ENCODE results near the gene TBC1D9.
"Not testable (repeated sequence)": the region's sequence is repeated elsewhere in the genome, so short reads cannot be mapped to it uniquely, and the experiment has no call there.

The TBC1D9 gene

GRCh38 chr4:140774956-140775355 is 18.8 kb upstream of the TBC1D9 start:
- H3K36me3 ChIP-seq (replicated peaks): no peaks in the 10 kb centered on the region
- H3K27me3 ChIP-seq (ENCODE audit: low read depth): no peaks in the 10 kb centered on the region
- no peaks in the 10 kb centered on the region for H3K9me3 ChIP-seq
- in situ Hi-C loops (cut with MboI; ENCODE audit: low sequenced_read_pairs): no loop called here
- no peak overlapping the region for H3K4me3 ChIP-seq
- H3K4me1 ChIP-seq: no peaks in the 10 kb centered on the region
- no peak for DNase-seq (ENCODE audit: low spot score in 2 of 2)

GRCh38 chr4:140774510-140774909 is 18.3 kb upstream of the TBC1D9 start:
- Histone ChIP-seq H3K36me3 (replicated peaks) (no peaks in the 10 kb centered on the region), H3K4me3 (no peak overlapping the region), H3K4me1 (no peaks in the 10 kb centered on the region), H3K9me3 (no peaks in the 10 kb centered on the region), H3K27me3 (ENCODE audit: low read depth) (no peaks in the 10 kb centered on the region)
- in situ Hi-C loops (cut with MboI; ENCODE audit: low sequenced_read_pairs): no loop called here
- DNase-seq (ENCODE audit: low spot score in 2 of 2): no peak

- Histone ChIP-seq H3K27me3 (ENCODE audit: low read depth) (no peaks in the 10 kb centered on the region), H3K36me3 (replicated peaks) (no peaks in the 10 kb centered on the region), H3K4me1 (peaks cover 7% of the 10 kb centered on the region; the same call in 1 of the 2 replicates), H3K9me3 (no peaks in the 10 kb centered on the region), H3K4me3 (no peak overlapping the region)
- DNase-seq (ENCODE audit: low spot score in 2 of 2): no peak
- in situ Hi-C loops (cut with MboI; ENCODE audit: low sequenced_read_pairs): no loop called here
Observed at GRCh38 chr4:140769209-140769608, 13.0 kb upstream of the TBC1D9 start.

- Histone ChIP-seq H3K4me1 (peaks cover 7% of the 10 kb centered on the region; the same call in 1 of the 2 replicates), H3K27me3 (ENCODE audit: low read depth) (no peaks in the 10 kb centered on the region), H3K9me3 (no peaks in the 10 kb centered on the region), H3K4me3 (no peak overlapping the region), H3K36me3 (replicated peaks) (no peaks in the 10 kb centered on the region)
- in situ Hi-C loops (cut with MboI; ENCODE audit: low sequenced_read_pairs): no loop called here
- DNase-seq (ENCODE audit: low spot score in 2 of 2): no peak
Observed at GRCh38 chr4:140764785-140765392, 8.7 kb upstream of the TBC1D9 start.

- Histone ChIP-seq H3K4me3 (no peak overlapping the region), H3K9me3 (no peaks in the 10 kb centered on the region), H3K27me3 (ENCODE audit: low read depth) (no peaks in the 10 kb centered on the region), H3K36me3 (replicated peaks) (no peaks in the 10 kb centered on the region), H3K4me1 (peaks cover 5% of the 10 kb centered on the region; the same call in 1 of the 2 replicates)
- DNase-seq (ENCODE audit: low spot score in 2 of 2): no peak
- in situ Hi-C loops (cut with MboI; ENCODE audit: low sequenced_read_pairs): no loop called here
Observed at GRCh38 chr4:140762202-140762601, 6.0 kb upstream of the TBC1D9 start.

- peaks cover 3% of the 10 kb centered on the region for H3K36me3 ChIP-seq (replicated peaks)
- H3K4me3 ChIP-seq: no peak overlapping the region; the same call in 1 of the 2 replicates
- in situ Hi-C loops (cut with MboI; ENCODE audit: low sequenced_read_pairs): no loop called here
- no peak for DNase-seq (ENCODE audit: low spot score in 2 of 2)
- H3K9me3 ChIP-seq: no peaks in the 10 kb centered on the region; the same call in 1 of the 2 replicates
- H3K4me1 ChIP-seq: peaks cover 8% of the 10 kb centered on the region
- no peaks in the 10 kb centered on the region for H3K27me3 ChIP-seq (ENCODE audit: low read depth)
Observed at GRCh38 chr4:140757232-140757630, 1.0 kb upstream of the TBC1D9 start.

- DNase-seq (ENCODE audit: low spot score in 2 of 2): peak; percentile 52 to 68
- Histone ChIP-seq H3K27me3 (ENCODE audit: low read depth) (no peaks in the 10 kb centered on the region), H3K36me3 (replicated peaks) (peaks cover 3% of the 10 kb centered on the region), H3K4me1 (peaks cover 8% of the 10 kb centered on the region), H3K9me3 (peaks cover 5% of the 10 kb centered on the region; the same call in 1 of the 2 replicates), H3K4me3 (peak overlapping the region; percentile 77)
- in situ Hi-C loops (cut with MboI; ENCODE audit: low sequenced_read_pairs): no loop called here
Observed at GRCh38 chr4:140755774-140756318, 339 bp downstream of the TBC1D9 start.

GRCh38 chr4:140754918-140755773 is 1.0 kb downstream of the TBC1D9 start:
- in situ Hi-C loops (cut with MboI; ENCODE audit: low sequenced_read_pairs): no loop called here
- Histone ChIP-seq H3K4me3 (peak overlapping the region; percentile 77), H3K27me3 (ENCODE audit: low read depth) (no peaks in the 10 kb centered on the region), H3K9me3 (peaks cover 5% of the 10 kb centered on the region; the same call in 1 of the 2 replicates), H3K36me3 (replicated peaks) (peaks cover 6% of the 10 kb centered on the region), H3K4me1 (peaks cover 8% of the 10 kb centered on the region)
- DNase-seq (ENCODE audit: low spot score in 2 of 2): peak in 1 of 2 experiments; percentile 38

- H3K4me3 ChIP-seq: no peak overlapping the region
- DNase-seq (ENCODE audit: low spot score in 2 of 2): no peak
- H3K27me3 ChIP-seq (ENCODE audit: low read depth): no peaks in the 10 kb centered on the region
- peaks cover 8% of the 10 kb centered on the region for H3K4me1 ChIP-seq
- in situ Hi-C loops (cut with MboI; ENCODE audit: low sequenced_read_pairs): no loop called here
- H3K9me3 ChIP-seq: peaks cover 5% of the 10 kb centered on the region; the same call in 1 of the 2 replicates
- peaks cover 6% of the 10 kb centered on the region for H3K36me3 ChIP-seq (replicated peaks)
Observed at GRCh38 chr4:140753329-140753728, 2.9 kb downstream of the TBC1D9 start.

- H3K4me1 ChIP-seq: peaks cover 8% of the 10 kb centered on the region
- DNase-seq (ENCODE audit: low spot score in 2 of 2): no peak
- peaks cover 6% of the 10 kb centered on the region for H3K36me3 ChIP-seq (replicated peaks)
- H3K27me3 ChIP-seq (ENCODE audit: low read depth): no peaks in the 10 kb centered on the region
- in situ Hi-C loops (cut with MboI; ENCODE audit: low sequenced_read_pairs): no loop called here
- no peak overlapping the region for H3K4me3 ChIP-seq
- H3K9me3 ChIP-seq: peaks cover 5% of the 10 kb centered on the region; the same call in 1 of the 2 replicates
Observed at GRCh38 chr4:140752291-140753068, 3.7 kb downstream of the TBC1D9 start.

GRCh38 chr4:140750470-140750869 is 5.7 kb downstream of the TBC1D9 start:
- in situ Hi-C loops (cut with MboI; ENCODE audit: low sequenced_read_pairs): no loop called here
- Histone ChIP-seq H3K36me3 (replicated peaks) (peaks cover 6% of the 10 kb centered on the region), H3K9me3 (peaks cover 5% of the 10 kb centered on the region; the same call in 1 of the 2 replicates), H3K27me3 (ENCODE audit: low read depth) (no peaks in the 10 kb centered on the region), H3K4me3 (no peak overlapping the region), H3K4me1 (peaks cover 11% of the 10 kb centered on the region)
- no peak for DNase-seq (ENCODE audit: low spot score in 2 of 2)

- peaks cover 3% of the 10 kb centered on the region; the same call in 1 of the 2 replicates for H3K36me3 ChIP-seq (replicated peaks)
- DNase-seq (ENCODE audit: low spot score in 2 of 2): no peak
- H3K4me3 ChIP-seq: no peak overlapping the region
- H3K27me3 ChIP-seq (ENCODE audit: low read depth): no peaks in the 10 kb centered on the region
- H3K9me3 ChIP-seq: peaks cover 5% of the 10 kb centered on the region; the same call in 1 of the 2 replicates
- in situ Hi-C loops (cut with MboI; ENCODE audit: low sequenced_read_pairs): no loop called here
- peaks cover 17% of the 10 kb centered on the region for H3K4me1 ChIP-seq
Observed at GRCh38 chr4:140748171-140748570, 8.0 kb downstream of the TBC1D9 start.

- H3K4me3 ChIP-seq; H3K27me3 ChIP-seq (ENCODE audit: low read depth); H3K9me3 ChIP-seq; in situ Hi-C loops (cut with MboI; ENCODE audit: low sequenced_read_pairs); H3K36me3 ChIP-seq (replicated peaks); DNase-seq (ENCODE audit: low spot score in 2 of 2): not testable (repeated sequence)
- peaks cover 32% of the 10 kb centered on the region for H3K4me1 ChIP-seq
Observed at GRCh38 chr4:140746546-140746945, 9.6 kb downstream of the TBC1D9 start.
